Activated B cell treated with CpG ODN at 0.5 μM for 24 hours (primary cell): ENCODE results near the gene ALKBH5. TPM values are rescaled to one million over a fixed set of nuclear protein-coding genes. Genes with fewer than 3 reads are reported as not detected.

Source experiments
- ATAC-seq: fragments of 200-7000 bp; cut with Tn5 transposase; one replicate; pipeline ENCODE4 v1.10.0; 2021; ENCODE audit warnings: low read depth, mild to moderate bottlenecking, moderate library complexity
- CTCF ChIA-PET: fragments of 350-600 bp; sonication (Branson Sonifier 250); formaldehyde crosslinking; loops from one replicate; lab custom pipeline; 2021; ENCODE audit warnings: antibody characterized with exemption; lab: Charles Lee
- POLR2A ChIA-PET: fragments of 350-600 bp; sonication (Branson Sonifier 250); formaldehyde crosslinking; loops from one replicate; lab custom pipeline; 2021; ENCODE audit warnings: antibody characterized with exemption; lab: Charles Lee
- DNase-seq: peaks from one replicate; pipeline ENCODE4 v3.0.0; 2022
- H3K27ac Mint-ChIP-seq: one replicate; pipeline ENCODE4 v1.8.0; 2020; ENCODE audit warnings: mixed read lengths
- H3K27me3 Mint-ChIP-seq: one replicate; pipeline ENCODE4 v1.8.0; 2021; ENCODE audit warnings: mixed read lengths
- H3K36me3 Mint-ChIP-seq: one replicate; pipeline ENCODE4 v1.8.0; 2021; ENCODE audit warnings: low read depth, mixed read lengths
- H3K4me1 Mint-ChIP-seq: one replicate; pipeline ENCODE4 v1.8.0; 2021; ENCODE audit warnings: mixed read lengths
- H3K4me3 Mint-ChIP-seq: one replicate; pipeline ENCODE4 v1.8.0; 2020; ENCODE audit warnings: mild to moderate bottlenecking, mixed read lengths
- H3K9me3 Mint-ChIP-seq: one replicate; pipeline ENCODE4 v1.8.0; 2020; ENCODE audit warnings: mixed read lengths
- CTCF ChIP-seq: fragments of 200-600 bp; IDR thresholded peaks from one replicate; pipeline ENCODE4 v1.8.0; 2022; ENCODE audit warnings: antibody characterized with exemption, mild to moderate bottlenecking
- intact Hi-C: fragments of 100-400 bp; cut with micrococcal nuclease; formaldehyde crosslinking; loops from one replicate; pipeline ENCODE4 v1.15.1; 2024
- total RNA-seq: library from RNA; stranded (reverse); gene quantifications from 2 replicates; pipeline ENCODE4 v1.2.3, GENCODE V29; 2022

Gene ALKBH5
- total RNA-seq, 1 donor from 2014 or later: 74.6 TPM

- ChIA-PET CTCF (no interaction called here), POLR2A (no interaction called here)
- peaks cover 14% of the 10 kb centered on the region for H3K4me1 Mint-ChIP-seq
- peaks cover 71% of the 10 kb centered on the region for H3K36me3 Mint-ChIP-seq
- ATAC-seq (no peak), DNase-seq (no peak)
- no peaks in the 10 kb centered on the region for H3K9me3 Mint-ChIP-seq
- TF ChIP-seq CTCF: no peak
- no peak overlapping the region for H3K27ac Mint-ChIP-seq
- no peaks in the 10 kb centered on the region for H3K27me3 Mint-ChIP-seq
- no peak overlapping the region for H3K4me3 Mint-ChIP-seq
- intact Hi-C loops: no loop called here
These were observed 17.5 kb downstream of the ALKBH5 start for GRCh38 chr17:18201108-18201507.

GRCh38 chr17:18203308-18203707, 19.7 kb downstream of the ALKBH5 start:
- H3K4me1 Mint-ChIP-seq: peaks cover 7% of the 10 kb centered on the region
- H3K9me3 Mint-ChIP-seq: no peaks in the 10 kb centered on the region
- no peaks in the 10 kb centered on the region for H3K27me3 Mint-ChIP-seq
- DNase-seq (no peak), ATAC-seq (no peak)
- intact Hi-C loops: no loop called here
- ChIA-PET POLR2A (no interaction called here), CTCF (no interaction called here)
- H3K36me3 Mint-ChIP-seq: peaks cover 67% of the 10 kb centered on the region
- TF ChIP-seq CTCF: no peak
- no peak overlapping the region for H3K27ac Mint-ChIP-seq
- no peak overlapping the region for H3K4me3 Mint-ChIP-seq

GRCh38 chr17:18205861-18206260, 22.2 kb downstream of the ALKBH5 start:
- Mint-ChIP-seq H3K4me3 (no peak overlapping the region), H3K27me3 (no peaks in the 10 kb centered on the region), H3K4me1 (peaks cover 4% of the 10 kb centered on the region), H3K9me3 (no peaks in the 10 kb centered on the region), H3K27ac (no peak overlapping the region), H3K36me3 (peaks cover 74% of the 10 kb centered on the region)
- TF ChIP-seq CTCF: no peak
- ChIA-PET POLR2A (no interaction called here), CTCF (no interaction called here)
- ATAC-seq (no peak), DNase-seq (no peak)
- intact Hi-C loops: no loop called here

GRCh38 chr17:18206962-18207361, 23.3 kb downstream of the ALKBH5 start:
- CTCF ChIA-PET: no interaction called here
- H3K4me1 Mint-ChIP-seq: no peaks in the 10 kb centered on the region
- H3K27me3 Mint-ChIP-seq: no peaks in the 10 kb centered on the region
- TF ChIP-seq CTCF: no peak
- intact Hi-C loops: no loop called here
- ATAC-seq (no peak), DNase-seq (no peak)
- H3K9me3 Mint-ChIP-seq: no peaks in the 10 kb centered on the region
- peaks cover 69% of the 10 kb centered on the region for H3K36me3 Mint-ChIP-seq
- POLR2A ChIA-PET: interaction anchor here (1.3 kb wide), 1 partner anchor 23 kb away, joined by 3 read pairs; the partner anchor contains the start of gene ALKBH5
- H3K27ac Mint-ChIP-seq: no peak overlapping the region
- H3K4me3 Mint-ChIP-seq: no peak overlapping the region

GRCh38 chr17:18208092-18208491, 24.5 kb downstream of the ALKBH5 start:
- no peak for TF ChIP-seq CTCF
- ChIA-PET POLR2A (interaction anchor here (1.3 kb wide), 1 partner anchor 24 kb away, joined by 3 read pairs; the partner anchor contains the start of gene ALKBH5), CTCF (no interaction called here)
- H3K9me3 Mint-ChIP-seq: no peaks in the 10 kb centered on the region
- DNase-seq: no peak
- intact Hi-C loops: no loop called here
- no peak overlapping the region for H3K27ac Mint-ChIP-seq
- no peak overlapping the region for H3K4me3 Mint-ChIP-seq
- no peaks in the 10 kb centered on the region for H3K27me3 Mint-ChIP-seq
- ATAC-seq: no peak
- peaks cover 66% of the 10 kb centered on the region for H3K36me3 Mint-ChIP-seq
- H3K4me1 Mint-ChIP-seq: no peaks in the 10 kb centered on the region
